Measurements from ENCODE around the gene SLC39A9.

DNA sequence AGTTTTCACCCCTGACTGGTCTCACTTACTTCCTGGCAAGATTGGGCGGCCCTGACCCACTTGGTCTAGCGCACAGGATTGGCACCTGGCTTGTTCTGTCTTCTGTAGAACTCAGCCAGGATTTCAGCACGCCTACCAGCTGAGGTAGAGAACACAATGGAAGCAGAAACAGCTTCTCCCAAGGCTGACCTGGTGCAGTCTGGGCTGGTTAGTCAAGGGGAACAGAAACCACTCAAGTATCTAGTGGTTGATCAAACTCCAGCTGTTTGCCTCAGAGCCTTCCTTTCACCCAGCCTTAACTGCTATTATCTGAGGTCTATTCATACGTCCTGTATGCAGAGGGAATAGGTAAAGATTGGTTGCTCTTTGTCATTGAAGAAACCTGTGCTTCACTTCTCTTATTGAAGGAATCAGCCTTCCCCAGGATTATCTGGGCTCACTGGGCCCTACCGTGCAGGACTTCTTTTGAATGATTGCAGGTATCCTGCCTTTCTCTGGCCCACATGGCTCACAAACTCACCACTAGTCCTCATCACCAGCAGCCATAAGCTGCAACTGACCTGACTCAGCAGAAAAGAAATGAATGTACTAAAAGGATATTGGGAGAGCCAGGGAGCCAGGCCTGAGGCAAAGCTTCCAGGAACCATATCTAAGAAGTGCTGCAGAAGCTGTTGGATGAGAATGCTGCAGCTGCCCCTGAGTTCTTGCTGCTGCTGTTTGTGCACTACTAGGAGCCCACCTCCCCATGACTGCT is 83.5 kb downstream of the SLC39A9 start:
- TF ChIP-seq, protein P1, sequence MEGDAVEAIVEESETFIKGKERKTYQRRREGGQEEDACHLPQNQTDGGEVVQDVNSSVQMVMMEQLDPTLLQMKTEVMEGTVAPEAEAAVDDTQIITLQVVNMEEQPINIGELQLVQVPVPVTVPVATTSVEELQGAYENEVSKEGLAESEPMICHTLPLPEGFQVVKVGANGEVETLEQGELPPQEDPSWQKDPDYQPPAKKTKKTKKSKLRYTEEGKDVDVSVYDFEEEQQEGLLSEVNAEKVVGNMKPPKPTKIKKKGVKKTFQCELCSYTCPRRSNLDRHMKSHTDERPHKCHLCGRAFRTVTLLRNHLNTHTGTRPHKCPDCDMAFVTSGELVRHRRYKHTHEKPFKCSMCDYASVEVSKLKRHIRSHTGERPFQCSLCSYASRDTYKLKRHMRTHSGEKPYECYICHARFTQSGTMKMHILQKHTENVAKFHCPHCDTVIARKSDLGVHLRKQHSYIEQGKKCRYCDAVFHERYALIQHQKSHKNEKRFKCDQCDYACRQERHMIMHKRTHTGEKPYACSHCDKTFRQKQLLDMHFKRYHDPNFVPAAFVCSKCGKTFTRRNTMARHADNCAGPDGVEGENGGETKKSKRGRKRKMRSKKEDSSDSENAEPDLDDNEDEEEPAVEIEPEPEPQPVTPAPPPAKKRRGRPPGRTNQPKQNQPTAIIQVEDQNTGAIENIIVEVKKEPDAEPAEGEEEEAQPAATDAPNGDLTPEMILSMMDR (IDR thresholded peaks at IDR 0.05; ENCODE audit: low read depth, low read length), result no peak
- no peak for TF ChIP-seq EZH2phosphoT487 (IDR thresholded peaks at IDR 0.05; ENCODE audit: low read depth)
